WI38 (cell line): ENCODE results near the gene TACO1.
A peak's percentile ranks its signal among the peaks of the same experiment; 100 is the strongest.

ENCODE experiments used
- H3K4me3 ChIP-seq: 2 replicates; pipeline ENCODE4 v1.5.1; 2011; ENCODE audit warnings: low read depth, mild to moderate bottlenecking, control low read depth, low read length
- TF ChIP-seq, protein P1 (sequence below): IDR thresholded peaks from 2 replicates; pipeline ENCODE4 v1.5.1; 2012; ENCODE audit warnings: low read depth, mild to moderate bottlenecking, control low read depth, low read length

TACO1 gene

DNA sequence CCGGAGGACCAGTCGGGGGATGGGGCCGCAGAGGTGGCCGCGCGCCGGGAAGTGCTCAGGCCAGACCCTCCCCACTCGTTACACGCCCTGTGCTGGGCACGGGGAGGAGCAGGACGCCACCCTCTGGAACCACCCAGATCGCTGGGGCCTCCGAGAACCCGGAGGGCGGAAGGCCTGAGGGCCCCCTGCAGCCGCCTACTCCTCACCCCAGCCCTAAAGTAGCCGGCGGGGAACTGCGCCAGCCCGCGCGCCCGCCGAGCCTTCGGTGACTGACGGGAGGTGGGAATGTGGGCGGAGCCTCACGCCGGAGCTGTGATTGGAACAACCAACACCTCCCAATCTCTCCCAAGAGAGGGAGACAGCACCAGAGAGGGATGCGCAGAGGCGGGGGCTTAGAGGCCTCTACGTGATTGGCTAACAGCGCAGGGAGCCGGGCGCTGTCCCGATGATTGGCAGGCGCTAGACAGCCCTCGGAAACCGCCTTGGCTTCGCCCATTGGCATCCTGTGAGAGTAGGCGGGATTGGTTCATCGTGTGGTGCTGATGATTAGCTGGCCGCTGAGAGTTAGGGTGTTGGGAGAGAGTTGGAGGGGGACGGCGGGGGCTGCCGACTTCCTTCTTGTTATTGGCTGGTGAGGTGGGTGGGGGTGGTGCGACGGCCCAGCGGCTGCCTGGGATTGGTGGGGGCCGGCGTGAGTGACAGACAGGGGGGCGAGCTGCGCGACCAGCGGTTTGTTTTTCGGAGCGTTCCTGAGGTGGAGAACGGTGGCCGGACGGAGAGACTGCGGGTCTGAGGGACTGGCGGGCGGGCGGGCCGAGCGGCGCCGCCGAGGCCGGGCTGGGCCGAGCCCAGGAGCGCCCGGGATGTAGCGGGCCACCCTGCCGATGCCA lies 21.2 kb downstream of the TACO1 start, which contains the start of gene MAP3K3:
MAP3K3 (plus strand) TSS at position 734 of the 890 bp plus-strand sequence. CDS start 343 bp downstream, outside the sequence.
- H3K4me3 ChIP-seq, result peak within 1 kb of the TSS; percentile 83
- TF ChIP-seq, protein P1, sequence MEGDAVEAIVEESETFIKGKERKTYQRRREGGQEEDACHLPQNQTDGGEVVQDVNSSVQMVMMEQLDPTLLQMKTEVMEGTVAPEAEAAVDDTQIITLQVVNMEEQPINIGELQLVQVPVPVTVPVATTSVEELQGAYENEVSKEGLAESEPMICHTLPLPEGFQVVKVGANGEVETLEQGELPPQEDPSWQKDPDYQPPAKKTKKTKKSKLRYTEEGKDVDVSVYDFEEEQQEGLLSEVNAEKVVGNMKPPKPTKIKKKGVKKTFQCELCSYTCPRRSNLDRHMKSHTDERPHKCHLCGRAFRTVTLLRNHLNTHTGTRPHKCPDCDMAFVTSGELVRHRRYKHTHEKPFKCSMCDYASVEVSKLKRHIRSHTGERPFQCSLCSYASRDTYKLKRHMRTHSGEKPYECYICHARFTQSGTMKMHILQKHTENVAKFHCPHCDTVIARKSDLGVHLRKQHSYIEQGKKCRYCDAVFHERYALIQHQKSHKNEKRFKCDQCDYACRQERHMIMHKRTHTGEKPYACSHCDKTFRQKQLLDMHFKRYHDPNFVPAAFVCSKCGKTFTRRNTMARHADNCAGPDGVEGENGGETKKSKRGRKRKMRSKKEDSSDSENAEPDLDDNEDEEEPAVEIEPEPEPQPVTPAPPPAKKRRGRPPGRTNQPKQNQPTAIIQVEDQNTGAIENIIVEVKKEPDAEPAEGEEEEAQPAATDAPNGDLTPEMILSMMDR, result no peak

DNA sequence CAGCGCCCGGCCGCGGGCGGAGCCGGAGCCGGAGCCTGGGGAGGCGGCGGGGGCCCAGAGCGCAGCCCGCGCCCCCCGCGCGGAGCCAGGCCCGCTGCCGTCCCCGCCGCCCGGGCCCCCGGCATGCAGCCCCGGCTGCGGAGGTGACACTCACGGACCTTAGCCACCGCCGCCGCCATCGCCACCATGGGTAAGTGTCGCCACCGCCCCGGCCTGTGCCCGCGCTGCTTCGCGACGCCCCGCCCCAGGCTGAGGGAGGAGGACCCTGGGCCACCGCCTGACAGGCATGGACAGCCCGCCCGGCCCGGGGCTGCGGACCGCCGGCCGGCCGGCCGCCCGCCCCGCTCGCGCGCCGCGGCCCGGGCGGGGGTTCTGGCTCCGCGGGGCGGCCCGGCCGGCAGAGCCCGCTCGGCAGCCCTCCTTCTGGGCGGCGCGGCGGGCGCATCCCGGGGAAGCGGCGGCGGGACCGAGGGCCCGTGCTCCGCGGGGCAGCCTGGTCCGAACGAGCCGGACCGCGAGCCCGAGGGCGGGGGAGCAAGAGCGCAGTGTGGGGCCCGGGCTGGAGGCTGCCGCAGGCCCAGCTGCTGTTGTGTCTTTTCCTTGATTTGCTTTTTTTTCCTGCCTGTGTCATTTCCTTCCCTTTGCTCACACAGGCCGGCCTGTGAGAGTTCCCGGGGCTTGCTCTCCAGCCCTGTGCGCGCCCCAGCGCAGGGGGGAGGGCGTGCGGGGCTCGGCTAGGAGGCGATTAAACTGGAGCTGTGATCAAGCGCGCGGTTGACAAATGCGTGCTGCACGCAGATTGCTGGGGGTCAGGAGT lies 22.1 kb downstream of the TACO1 start:
- peak overlapping the region; percentile 83 for H3K4me3 ChIP-seq
- TF ChIP-seq, protein P1, result no peak

DNA sequence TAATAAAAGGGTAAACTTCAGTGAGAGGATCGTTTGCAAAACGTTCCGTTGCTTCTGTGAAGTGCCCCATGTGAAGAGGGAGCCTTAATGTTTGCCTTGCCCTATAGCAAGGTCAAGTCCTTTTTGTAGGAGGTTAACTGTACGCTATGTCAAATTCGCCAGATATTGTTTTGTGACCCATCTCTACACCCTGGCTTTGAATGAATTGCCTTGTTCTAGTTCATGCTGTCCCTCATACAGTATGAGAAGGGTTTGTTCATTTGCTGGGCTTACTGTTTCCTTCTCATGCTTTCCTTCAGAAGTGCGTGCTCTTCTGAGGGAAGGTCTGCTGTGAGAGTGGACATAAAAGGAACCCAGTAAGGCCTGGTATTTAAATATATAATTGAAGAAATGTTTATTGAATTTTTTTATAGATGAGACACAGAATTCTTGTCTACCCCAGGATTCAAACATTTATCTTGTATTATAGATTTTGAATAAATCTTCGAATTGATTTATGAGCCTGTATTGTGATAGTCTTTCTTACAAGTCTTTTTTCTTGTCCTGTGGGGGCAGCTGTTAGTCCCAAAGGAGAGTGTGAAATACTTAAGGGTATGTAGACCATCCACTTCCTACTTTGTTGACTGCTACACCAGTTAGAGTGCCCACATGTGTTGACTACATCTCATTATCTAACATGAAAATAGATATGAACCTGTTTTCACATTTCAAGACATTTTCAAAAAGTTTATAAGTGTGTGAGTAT lies 23.3 kb downstream of the TACO1 start:
- TF ChIP-seq, protein P1, result no peak
- peak overlapping the region; percentile 83 for H3K4me3 ChIP-seq

DNA sequence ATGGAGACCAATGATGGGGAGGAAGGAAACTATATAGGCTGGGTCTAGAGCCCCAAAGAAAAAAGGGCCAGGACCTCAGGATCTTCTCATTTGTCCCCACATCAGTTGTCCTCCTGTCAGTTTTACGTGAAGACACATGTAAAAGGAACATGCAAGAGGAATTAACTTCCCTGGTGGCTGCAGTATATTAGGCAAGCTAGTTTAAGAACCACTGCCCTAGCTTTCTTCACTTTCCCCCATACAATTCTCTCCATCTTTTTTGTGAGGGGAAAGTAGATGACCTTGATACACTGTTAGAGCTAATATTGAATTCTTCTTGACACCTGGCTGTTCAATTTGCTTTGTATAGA lies 23.8 kb downstream of the TACO1 start:
- H3K4me3 ChIP-seq, result no peak overlapping the region
- TF ChIP-seq, protein P1, result no peak

DNA sequence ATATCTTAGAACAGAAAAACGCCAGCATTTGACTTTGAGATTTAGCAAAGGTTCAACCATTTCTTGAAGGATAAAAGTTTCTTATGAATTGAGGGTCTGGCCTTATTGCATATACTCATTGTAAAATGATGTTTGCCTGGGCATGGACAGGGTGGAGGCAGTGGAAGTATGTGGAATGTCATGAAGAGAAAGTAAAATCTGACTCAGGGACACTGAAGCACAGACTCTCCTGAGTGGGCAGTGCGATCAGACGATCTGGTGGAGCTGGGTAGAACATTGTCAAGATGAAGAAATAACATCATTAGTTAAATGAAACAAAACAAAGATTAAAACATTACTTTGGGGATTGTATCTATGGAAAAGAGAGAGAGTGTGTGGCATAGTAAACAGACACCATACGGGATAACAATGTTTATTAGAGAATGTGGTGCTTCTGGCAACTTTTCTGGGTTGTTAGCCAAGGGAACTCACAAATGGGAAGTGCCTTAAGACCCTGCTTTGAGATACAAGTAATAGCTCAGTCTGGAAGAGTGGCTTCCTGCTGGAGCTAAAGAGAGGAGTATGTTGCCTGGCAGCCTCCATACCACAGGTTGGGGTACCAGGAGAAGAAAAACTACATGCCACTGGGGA lies 26.0 kb downstream of the TACO1 start:
- peak overlapping the region; percentile 1; the same call in 1 of the 2 replicates for H3K4me3 ChIP-seq
- TF ChIP-seq, protein P1, result no peak

DNA sequence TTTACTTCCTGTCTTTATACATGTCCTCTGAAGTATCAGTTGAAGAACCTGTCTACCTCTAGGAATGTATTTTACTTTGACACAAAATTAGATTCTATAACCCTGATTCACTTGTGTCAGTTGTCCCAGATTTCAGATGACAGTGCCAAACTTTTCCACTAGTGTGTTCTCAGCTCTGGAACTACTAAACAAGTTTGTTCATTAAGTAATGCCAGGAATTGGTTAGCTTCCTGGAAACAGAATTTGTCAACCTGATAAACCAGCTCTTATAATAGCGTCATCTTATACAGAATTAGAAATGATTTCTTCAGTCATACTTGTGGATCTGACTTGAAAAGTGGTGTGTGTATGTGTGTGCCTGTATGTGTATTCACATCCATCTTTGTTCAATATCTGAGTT lies 28.9 kb downstream of the TACO1 start:
- TF ChIP-seq, protein P1, result no peak
- no peak overlapping the region for H3K4me3 ChIP-seq
